SK-N-SH treated with all-trans-retinoic acid at 6 μM for 48 hours (cell line): ENCODE results near the gene SEMA3E.

Experiments used
- ATAC-seq: fragments of 200-7000 bp; cut with Tn5 transposase; 3 replicates; pipeline ENCODE4 v1.9.1; 2020; ENCODE audit warnings: mild to moderate bottlenecking, moderate library complexity
- BACH2 ChIP-seq: fragments of 250-450 bp; sonication (Bioruptor Pico); IDR thresholded peaks from 2 replicates; pipeline ENCODE4 v1.9.0; 2021; ENCODE audit warnings: mild to moderate bottlenecking, borderline replicate concordance
- CSDC2 ChIP-seq: fragments of 250-450 bp; sonication (Bioruptor Pico); IDR thresholded peaks from 2 replicates; pipeline ENCODE4 v1.5.0; 2020; ENCODE audit warnings: mild to moderate bottlenecking, moderate library complexity
- GLIS3 ChIP-seq: fragments of 250-450 bp; sonication (Bioruptor Pico); IDR thresholded peaks from 2 replicates; pipeline ENCODE4 v1.5.0; 2020; ENCODE audit warnings: mild to moderate bottlenecking, moderate library complexity
- ISL1 ChIP-seq: fragments of 250-450 bp; sonication (Bioruptor Pico); IDR thresholded peaks from 2 replicates; pipeline ENCODE4 v2.1.2; 2022; ENCODE audit warnings: mild to moderate bottlenecking, moderate library complexity
- OSR1 ChIP-seq: fragments of 250-450 bp; sonication (Bioruptor Pico); IDR thresholded peaks from 2 replicates; pipeline ENCODE4 v1.8.0; 2022; ENCODE audit warnings: moderate library complexity, mild to moderate bottlenecking, inconsistent platforms
- PPARA ChIP-seq: fragments of 250-450 bp; sonication (Bioruptor Pico); IDR thresholded peaks from 2 replicates; pipeline ENCODE4 v1.5.0; 2020; ENCODE audit warnings: mild to moderate bottlenecking, borderline replicate concordance
- RARB ChIP-seq: fragments of 250-450 bp; sonication (Bioruptor Pico); IDR thresholded peaks from 2 replicates; pipeline ENCODE4 v1.8.0; 2021; ENCODE audit warnings: mild to moderate bottlenecking, moderate library complexity
- SNAI2 ChIP-seq: fragments of 250-450 bp; sonication (Bioruptor Pico); IDR thresholded peaks from 2 replicates; pipeline ENCODE4 v1.5.0; 2020; ENCODE audit warnings: mild to moderate bottlenecking, moderate library complexity
- TCF4 ChIP-seq: fragments of 250-450 bp; sonication (Bioruptor Pico); IDR thresholded peaks from 2 replicates; pipeline ENCODE4 v1.8.0; 2021; ENCODE audit warnings: mild to moderate bottlenecking, moderate library complexity, borderline replicate concordance
- TOX ChIP-seq: fragments of 250-450 bp; sonication (Bioruptor Pico); IDR thresholded peaks from 2 replicates; pipeline ENCODE4 v1.8.0; 2021; ENCODE audit warnings: mild to moderate bottlenecking, moderate library complexity, borderline replicate concordance
- TSHZ2 ChIP-seq: fragments of 250-450 bp; sonication (Bioruptor Pico); IDR thresholded peaks from 2 replicates; pipeline ENCODE4 v1.5.0; 2020; ENCODE audit warnings: mild to moderate bottlenecking, moderate library complexity
- ZFP3 ChIP-seq: fragments of 250-450 bp; sonication (Bioruptor Pico); IDR thresholded peaks from 2 replicates; pipeline ENCODE4 v1.5.0; 2020; ENCODE audit warnings: mild to moderate bottlenecking, moderate library complexity
- ZFP30 ChIP-seq: fragments of 450-650 bp; formaldehyde crosslinking; IDR thresholded peaks from 2 replicates; pipeline ENCODE4 v1.5.0; 2022; ENCODE audit warnings: mild to moderate bottlenecking, moderate library complexity
- ZNF565 ChIP-seq: fragments of 450-650 bp; formaldehyde crosslinking; conservative IDR thresholded peaks from 2 replicates; pipeline ENCODE4 v1.5.0; 2020; ENCODE audit warnings: low read depth, mild to moderate bottlenecking, moderate library complexity
- ZNF70 ChIP-seq: fragments of 450-650 bp; formaldehyde crosslinking; IDR thresholded peaks from 2 replicates; pipeline ENCODE4 v1.5.0; 2020; ENCODE audit warnings: mild to moderate bottlenecking, moderate library complexity
- ZNF8 ChIP-seq: fragments of 450-650 bp; formaldehyde crosslinking; IDR thresholded peaks from 2 replicates; pipeline ENCODE4 v1.5.0; 2020; ENCODE audit warnings: mild to moderate bottlenecking, moderate library complexity
- TF ChIP-seq, protein P1 (sequence below): fragments of 250-450 bp; sonication (Bioruptor Pico); IDR thresholded peaks from 2 replicates; pipeline ENCODE4 v1.8.0; 2021; ENCODE audit warnings: low read depth, mild to moderate bottlenecking, moderate library complexity, borderline replicate concordance
- TF ChIP-seq, protein P2 (sequence below): fragments of 250-450 bp; sonication (Bioruptor Pico); IDR thresholded peaks from 2 replicates; pipeline ENCODE4 v1.8.0; 2020; ENCODE audit warnings: mild to moderate bottlenecking, moderate library complexity, borderline replicate concordance
- TF ChIP-seq, protein P3 (sequence below): fragments of 250-450 bp; sonication (Bioruptor Pico); IDR thresholded peaks from 2 replicates; pipeline ENCODE4 v1.5.1; 2020; ENCODE audit warnings: low read depth, mild to moderate bottlenecking, moderate library complexity

Gene SEMA3E

GRCh38 chr7:83366629-83367028 is 282.3 kb downstream of the SEMA3E start:
- ATAC-seq = peak; percentile 63
- TF ChIP-seq ZNF565 (CRISPR knock-in tag) (no peak), TCF4 (CRISPR knock-in tag) (no peak), ISL1 (CRISPR knock-in tag) (no peak)
- TF ChIP-seq, protein P1, sequence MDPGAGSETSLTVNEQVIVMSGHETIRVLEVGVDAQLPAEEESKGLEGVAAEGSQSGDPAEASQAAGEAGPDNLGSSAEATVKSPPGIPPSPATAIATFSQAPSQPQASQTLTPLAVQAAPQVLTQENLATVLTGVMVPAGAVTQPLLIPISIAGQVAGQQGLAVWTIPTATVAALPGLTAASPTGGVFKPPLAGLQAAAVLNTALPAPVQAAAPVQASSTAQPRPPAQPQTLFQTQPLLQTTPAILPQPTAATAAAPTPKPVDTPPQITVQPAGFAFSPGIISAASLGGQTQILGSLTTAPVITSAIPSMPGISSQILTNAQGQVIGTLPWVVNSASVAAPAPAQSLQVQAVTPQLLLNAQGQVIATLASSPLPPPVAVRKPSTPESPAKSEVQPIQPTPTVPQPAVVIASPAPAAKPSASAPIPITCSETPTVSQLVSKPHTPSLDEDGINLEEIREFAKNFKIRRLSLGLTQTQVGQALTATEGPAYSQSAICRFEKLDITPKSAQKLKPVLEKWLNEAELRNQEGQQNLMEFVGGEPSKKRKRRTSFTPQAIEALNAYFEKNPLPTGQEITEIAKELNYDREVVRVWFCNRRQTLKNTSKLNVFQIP (CRISPR knock-in tag) = no peak
- TF ChIP-seq, protein P2, sequence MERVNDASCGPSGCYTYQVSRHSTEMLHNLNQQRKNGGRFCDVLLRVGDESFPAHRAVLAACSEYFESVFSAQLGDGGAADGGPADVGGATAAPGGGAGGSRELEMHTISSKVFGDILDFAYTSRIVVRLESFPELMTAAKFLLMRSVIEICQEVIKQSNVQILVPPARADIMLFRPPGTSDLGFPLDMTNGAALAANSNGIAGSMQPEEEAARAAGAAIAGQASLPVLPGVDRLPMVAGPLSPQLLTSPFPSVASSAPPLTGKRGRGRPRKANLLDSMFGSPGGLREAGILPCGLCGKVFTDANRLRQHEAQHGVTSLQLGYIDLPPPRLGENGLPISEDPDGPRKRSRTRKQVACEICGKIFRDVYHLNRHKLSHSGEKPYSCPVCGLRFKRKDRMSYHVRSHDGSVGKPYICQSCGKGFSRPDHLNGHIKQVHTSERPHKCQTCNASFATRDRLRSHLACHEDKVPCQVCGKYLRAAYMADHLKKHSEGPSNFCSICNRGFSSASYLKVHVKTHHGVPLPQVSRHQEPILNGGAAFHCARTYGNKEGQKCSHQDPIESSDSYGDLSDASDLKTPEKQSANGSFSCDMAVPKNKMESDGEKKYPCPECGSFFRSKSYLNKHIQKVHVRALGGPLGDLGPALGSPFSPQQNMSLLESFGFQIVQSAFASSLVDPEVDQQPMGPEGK (CRISPR knock-in tag) = no peak

DNA sequence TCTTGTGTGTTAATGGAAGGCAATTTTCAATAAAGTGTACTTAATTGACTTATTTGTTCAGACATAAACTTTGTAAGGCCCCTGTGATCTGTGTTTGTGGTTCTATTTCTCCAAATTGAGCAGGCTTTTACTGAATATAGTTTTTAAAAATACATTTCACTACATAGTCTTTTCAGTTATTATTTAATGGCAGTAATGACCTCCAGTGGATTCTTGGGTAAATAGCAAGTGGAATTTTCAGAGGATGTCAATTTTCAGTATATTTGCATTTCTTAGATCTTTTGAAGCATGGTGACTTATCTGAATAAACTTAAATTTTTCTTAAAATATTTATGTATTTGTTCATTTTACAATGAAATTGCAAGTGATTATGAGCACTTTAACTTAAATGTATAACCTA is 283.2 kb downstream of the SEMA3E start:
- TF ChIP-seq TOX (CRISPR knock-in tag) = no peak
- TF ChIP-seq ZNF565 (CRISPR knock-in tag) = no peak
- TF ChIP-seq, protein P1 (CRISPR knock-in tag) = no peak
- no peak for TF ChIP-seq PPARA (CRISPR knock-in tag)
- no peak for TF ChIP-seq ZFP3 (CRISPR knock-in tag)
- no peak for TF ChIP-seq BACH2 (CRISPR knock-in tag)
- no peak for TF ChIP-seq ZNF8 (CRISPR knock-in tag)
- no peak for TF ChIP-seq TSHZ2 (CRISPR knock-in tag)
- TF ChIP-seq ZFP30 (CRISPR knock-in tag) = no peak
- TF ChIP-seq CSDC2 (CRISPR knock-in tag) = no peak
- TF ChIP-seq, all 23 proteins: peak for 0
- ATAC-seq = peak; percentile 61

GRCh38 chr7:83362871-83363550 is 285.9 kb downstream of the SEMA3E start:
- peak; percentile 40; the same call in 1 of the 3 replicates for ATAC-seq
- no peak for TF ChIP-seq ZNF565 (CRISPR knock-in tag)
- peak; percentile 82 for TF ChIP-seq ISL1 (CRISPR knock-in tag)

- no peak for ATAC-seq
- TF ChIP-seq ZFP3 (CRISPR knock-in tag) (no peak), GLIS3 (CRISPR knock-in tag) (no peak), ZFP30 (CRISPR knock-in tag) (no peak), RARB (no peak), OSR1 (no peak), ZNF70 (CRISPR knock-in tag) (no peak), TSHZ2 (CRISPR knock-in tag) (no peak), CSDC2 (CRISPR knock-in tag) (no peak), PPARA (CRISPR knock-in tag) (no peak), BACH2 (CRISPR knock-in tag) (no peak), ISL1 (CRISPR knock-in tag) (no peak), TOX (CRISPR knock-in tag) (no peak), SNAI2 (CRISPR knock-in tag) (no peak), ZNF8 (CRISPR knock-in tag) (no peak)
- TF ChIP-seq, protein P3, sequence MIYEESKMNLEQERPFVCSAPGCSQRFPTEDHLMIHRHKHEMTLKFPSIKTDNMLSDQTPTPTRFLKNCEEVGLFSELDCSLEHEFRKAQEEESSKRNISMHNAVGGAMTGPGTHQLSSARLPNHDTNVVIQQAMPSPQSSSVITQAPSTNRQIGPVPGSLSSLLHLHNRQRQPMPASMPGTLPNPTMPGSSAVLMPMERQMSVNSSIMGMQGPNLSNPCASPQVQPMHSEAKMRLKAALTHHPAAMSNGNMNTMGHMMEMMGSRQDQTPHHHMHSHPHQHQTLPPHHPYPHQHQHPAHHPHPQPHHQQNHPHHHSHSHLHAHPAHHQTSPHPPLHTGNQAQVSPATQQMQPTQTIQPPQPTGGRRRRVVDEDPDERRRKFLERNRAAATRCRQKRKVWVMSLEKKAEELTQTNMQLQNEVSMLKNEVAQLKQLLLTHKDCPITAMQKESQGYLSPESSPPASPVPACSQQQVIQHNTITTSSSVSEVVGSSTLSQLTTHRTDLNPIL = no peak
- TF ChIP-seq, protein P2 (CRISPR knock-in tag) = no peak
These were observed 289.8 kb downstream of the SEMA3E start for GRCh38 chr7:83359108-83359507.
